H1 (cell line): ENCODE data around the gene PTPN5.

Source experiments
- JUN ChIP-seq: IDR thresholded peaks from 2 replicates; pipeline ENCODE4 v1.6.1; 2011; ENCODE audit warnings: low read depth, mild to moderate bottlenecking, improper control_type of control experiment, low read length
- POLR2AphosphoS5 ChIP-seq: IDR thresholded peaks from 2 replicates; pipeline ENCODE4 v1.6.1; 2011; ENCODE audit warnings: low read depth, low read length
- TF ChIP-seq, protein P1 (sequence below), 3 experiments: IDR thresholded peaks; 1 replicate in 2 of 3; 2 replicates in 1 of 3; pipeline versions ENCODE4 v1.5.1 to v1.6.1; 2011; ENCODE audit warnings: low read length in 3 of 3, mild to moderate bottlenecking in 3 of 3, inconsistent platforms in 2 of 3, low read depth in 1 of 3, moderate library complexity in 1 of 3; ENCODE audit not compliant: insufficient read depth in 1 of 3; ENCODE audit errors: control extremely low read depth in 1 of 3

DNA sequence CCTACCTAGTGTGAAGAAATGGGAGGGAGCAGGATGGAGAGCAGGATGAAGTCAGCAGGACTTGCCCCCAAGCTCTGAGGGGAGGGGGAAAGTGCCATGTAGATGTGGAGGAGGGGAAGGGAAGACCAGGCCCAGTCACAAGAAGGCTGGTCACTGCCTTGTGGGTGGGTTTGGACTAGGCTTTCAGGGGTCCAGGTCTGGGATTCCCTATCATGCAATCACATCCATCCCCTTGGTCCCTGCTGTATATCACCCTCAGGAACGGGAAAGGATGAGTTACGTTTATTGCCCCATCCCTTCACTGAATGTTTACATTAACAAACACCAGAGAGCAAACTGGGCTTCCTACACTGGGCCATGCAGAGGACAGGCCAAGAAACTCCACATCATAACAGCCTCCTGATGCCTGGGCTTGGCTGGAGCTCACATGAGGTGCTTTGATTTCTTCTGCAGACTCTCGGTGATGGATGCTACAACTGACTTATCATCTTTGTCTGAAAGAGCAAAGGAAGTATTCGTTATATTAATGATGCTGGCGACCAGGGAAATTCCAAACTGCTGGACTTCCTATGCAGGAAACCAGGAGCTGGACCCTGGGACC lies 87.5 kb downstream of the PTPN5 start:
- TF ChIP-seq, protein P1, sequence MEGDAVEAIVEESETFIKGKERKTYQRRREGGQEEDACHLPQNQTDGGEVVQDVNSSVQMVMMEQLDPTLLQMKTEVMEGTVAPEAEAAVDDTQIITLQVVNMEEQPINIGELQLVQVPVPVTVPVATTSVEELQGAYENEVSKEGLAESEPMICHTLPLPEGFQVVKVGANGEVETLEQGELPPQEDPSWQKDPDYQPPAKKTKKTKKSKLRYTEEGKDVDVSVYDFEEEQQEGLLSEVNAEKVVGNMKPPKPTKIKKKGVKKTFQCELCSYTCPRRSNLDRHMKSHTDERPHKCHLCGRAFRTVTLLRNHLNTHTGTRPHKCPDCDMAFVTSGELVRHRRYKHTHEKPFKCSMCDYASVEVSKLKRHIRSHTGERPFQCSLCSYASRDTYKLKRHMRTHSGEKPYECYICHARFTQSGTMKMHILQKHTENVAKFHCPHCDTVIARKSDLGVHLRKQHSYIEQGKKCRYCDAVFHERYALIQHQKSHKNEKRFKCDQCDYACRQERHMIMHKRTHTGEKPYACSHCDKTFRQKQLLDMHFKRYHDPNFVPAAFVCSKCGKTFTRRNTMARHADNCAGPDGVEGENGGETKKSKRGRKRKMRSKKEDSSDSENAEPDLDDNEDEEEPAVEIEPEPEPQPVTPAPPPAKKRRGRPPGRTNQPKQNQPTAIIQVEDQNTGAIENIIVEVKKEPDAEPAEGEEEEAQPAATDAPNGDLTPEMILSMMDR (IDR thresholded peaks at IDR 0.05; ENCODE audit: control extremely low read depth in 1 of 3, insufficient read depth in 1 of 3, low read depth in 1 of 3, low read length in 3 of 3), result no peak
- TF ChIP-seq POLR2AphosphoS5 (no peak), JUN (no peak)
